EH (cell line): ENCODE results near the gene DNAH3.
A peak's percentile ranks its signal among the peaks of the same experiment; 100 is the strongest.
"Not testable (repeated sequence)": the region's sequence is repeated elsewhere in the genome, so short reads cannot be mapped to it uniquely, and the experiment has no call there.

Experiments used
- DNase-seq: peaks from one replicate; pipeline ENCODE4 v3.0.0-alpha.2; 2015; ENCODE audit warnings: low read depth

DNAH3 gene

GRCh38 chr16:21009815-21010214 lies 140.8 kb downstream of the DNAH3 start:
- DNase-seq = no peak

DNA sequence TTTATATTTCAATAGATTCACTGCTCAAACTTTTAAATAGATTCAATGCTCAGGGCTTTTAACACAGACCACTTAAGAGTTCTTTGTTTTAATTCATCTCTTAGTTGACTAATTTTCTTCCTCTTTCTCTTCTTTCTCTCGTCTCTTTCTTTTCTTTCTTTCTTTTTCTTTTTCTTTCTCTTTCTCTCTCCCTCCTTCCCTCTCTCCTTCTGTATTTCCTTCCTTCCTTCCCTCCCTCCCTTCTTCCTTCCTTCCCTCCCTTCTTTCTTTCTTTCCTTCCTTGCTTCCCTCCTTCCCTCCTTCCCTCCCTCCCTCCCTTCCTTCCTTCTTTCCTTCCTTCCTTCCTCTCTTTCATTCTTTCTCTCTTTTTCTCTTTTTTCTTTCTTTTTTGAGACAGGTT lies 145.6 kb downstream of the DNAH3 start:
- no peak for DNase-seq

GRCh38 chr16:21001262-21001661 lies 149.4 kb downstream of the DNAH3 start:
- peak; percentile 40 for DNase-seq

DNA sequence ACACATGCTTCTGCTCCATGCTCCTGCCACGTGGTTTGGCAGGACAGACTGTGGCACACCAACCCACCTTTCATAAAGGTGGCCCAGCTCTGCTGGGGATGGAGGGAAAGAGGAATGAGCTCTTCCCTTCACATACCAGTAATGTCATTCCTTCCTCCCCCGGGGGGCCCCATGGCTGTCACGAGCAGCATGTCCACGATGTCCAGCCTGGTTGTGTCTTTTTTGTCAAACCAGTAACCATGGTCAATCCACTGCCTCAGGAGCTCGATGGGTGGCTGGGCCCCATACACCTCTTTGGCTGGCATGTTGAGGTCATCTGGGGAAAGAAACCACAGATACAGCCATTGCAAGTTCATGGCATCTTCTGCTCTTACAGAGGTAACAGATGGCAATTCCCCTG lies 153.5 kb downstream of the DNAH3 start:
- no peak for DNase-seq

- DNase-seq = no peak
These were observed 154.9 kb downstream of the DNAH3 start for GRCh38 chr16:20995711-20996110.

DNA sequence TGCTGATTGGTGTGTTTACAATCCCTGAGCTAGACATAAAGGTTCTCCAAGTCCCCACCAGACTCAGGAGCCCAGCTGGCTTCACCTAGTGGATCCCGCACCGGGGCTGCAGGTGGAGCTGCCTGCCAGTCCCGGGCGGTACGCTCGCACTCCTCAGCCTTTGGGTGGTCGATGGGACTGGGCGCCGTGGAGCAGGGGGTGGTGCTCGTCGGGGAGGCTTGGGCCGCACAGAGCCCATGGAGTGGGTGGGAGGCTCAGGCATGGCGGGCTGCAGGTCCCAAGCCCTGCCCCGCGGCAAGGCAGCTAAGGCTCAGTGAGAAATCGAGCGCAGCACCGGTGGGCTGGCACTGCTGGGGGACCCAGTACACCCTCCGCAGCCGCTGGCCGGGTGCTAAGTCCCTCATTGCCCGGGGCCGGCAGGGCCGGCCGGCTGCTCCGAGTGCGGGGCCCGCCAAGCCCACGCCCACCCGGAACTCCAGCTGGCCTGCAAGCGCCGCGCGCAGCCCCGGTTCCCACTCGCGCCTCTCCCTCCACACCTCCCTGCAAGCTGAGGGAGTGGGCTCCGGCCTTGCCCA lies 161.1 kb downstream of the DNAH3 start:
- not testable (repeated sequence) for DNase-seq

- no peak for DNase-seq
These were observed 163.6 kb downstream of the DNAH3 start for GRCh38 chr16:20987049-20987448.

DNA sequence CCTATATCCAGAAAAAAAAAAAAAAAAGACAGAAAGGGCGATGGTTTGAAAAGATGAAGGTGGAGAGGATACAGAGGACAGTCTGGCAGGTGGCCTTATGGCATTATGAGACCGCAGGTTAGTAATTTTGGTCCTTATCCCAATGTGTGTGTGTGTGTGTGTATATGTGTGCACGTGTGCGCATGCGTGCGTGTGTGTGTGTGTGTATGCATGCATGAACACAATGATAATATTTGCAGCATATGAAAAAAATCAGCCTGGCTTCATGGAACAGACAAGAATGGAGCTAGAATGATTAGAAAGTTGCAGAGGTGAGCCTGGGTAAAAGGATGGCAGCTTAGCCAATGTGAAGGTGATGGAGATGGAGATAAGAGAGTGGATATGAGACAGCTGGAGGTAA lies 166.6 kb downstream of the DNAH3 start:
- DNase-seq = no peak

DNA sequence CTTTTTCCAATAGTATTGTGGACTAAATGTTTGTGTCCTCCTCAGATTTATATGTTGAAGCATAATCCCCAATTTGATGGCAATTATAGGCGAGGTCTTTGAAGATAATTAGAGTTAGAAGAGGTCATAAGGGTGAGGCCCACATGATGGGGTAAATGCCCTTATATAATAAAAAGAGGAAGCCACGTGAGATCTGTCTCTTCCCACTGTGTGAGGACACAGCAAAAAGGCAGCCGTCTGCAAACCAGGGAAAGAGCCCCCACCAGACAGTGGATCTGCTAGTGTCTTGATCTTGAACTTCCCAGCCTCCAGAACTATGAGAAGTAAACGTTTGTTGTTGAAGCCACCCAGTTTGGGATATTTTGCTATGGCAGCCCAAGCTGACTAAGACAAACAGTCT lies 174.1 kb downstream of the DNAH3 start:
- no peak for DNase-seq

- not testable (repeated sequence) for DNase-seq
These were observed 177.4 kb downstream of the DNAH3 start for GRCh38 chr16:20973201-20973600.

DNA sequence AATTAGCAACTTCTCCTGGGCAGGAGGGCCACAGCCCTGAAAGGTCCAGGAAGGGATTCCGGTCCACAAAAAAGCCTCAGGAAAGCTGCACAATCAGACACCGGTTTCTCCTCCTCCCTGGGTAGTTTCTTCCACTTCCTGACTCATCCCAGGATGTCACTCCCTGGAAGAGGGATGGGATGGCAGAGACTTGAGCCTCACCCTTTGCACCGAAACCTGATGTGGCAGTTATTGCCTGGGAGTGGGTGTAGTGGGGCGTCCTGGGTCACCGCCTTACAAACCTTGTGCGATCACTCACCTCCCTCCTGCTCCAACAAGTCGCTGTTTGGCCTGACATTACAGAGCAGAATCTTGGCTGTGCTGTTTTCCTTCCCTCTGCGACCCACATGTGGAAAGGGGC lies 179.2 kb downstream of the DNAH3 start:
- DNase-seq = no peak

- no peak for DNase-seq
These were observed 181.3 kb downstream of the DNAH3 start for GRCh38 chr16:20969386-20969785.

GRCh38 chr16:20968765-20969164 lies 181.9 kb downstream of the DNAH3 start:
- DNase-seq = no peak

GRCh38 chr16:20960899-20961298 lies 189.7 kb downstream of the DNAH3 start:
- no peak for DNase-seq

DNA sequence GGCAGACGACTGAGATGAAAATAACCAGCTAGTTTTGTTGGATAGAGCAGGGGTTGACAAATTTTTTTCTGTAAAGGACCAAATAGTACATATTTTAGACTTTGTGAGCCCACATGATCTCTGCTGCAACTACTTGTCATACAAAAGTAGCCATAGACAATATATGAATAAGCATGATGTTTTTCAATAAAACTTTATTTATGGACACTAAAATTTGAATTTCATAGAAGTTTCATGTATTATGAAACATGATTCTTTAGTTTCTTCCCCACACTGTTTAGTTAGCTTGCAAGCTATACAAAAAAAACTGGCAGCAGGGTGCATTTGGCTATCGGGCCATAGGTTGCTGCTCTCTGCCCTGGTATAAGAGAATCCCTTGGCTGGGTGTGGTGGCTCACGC lies 193.5 kb downstream of the DNAH3 start:
- no peak for DNase-seq

DNA sequence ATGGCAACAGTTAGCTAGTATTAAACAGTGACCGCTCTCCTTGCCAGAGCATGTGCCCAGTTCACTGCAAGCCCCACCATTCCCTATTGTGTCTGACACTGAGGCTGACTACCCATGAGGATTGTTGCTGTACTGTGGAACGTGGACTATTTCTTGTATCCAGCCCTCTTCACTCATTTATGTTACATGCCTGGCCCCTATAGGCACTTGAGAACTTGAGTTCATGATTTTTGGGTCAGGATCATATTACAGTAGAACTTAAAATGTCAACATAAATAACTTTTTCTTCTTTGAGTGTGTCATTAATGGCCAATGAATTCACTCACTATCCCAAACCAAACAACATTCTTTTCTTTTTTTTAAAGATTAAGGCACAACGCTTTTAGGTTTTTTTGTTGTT lies 194.3 kb downstream of the DNAH3 start:
- DNase-seq = peak; percentile 55

GRCh38 chr16:20954574-20954973 lies 196.1 kb downstream of the DNAH3 start:
- DNase-seq = no peak

DNA sequence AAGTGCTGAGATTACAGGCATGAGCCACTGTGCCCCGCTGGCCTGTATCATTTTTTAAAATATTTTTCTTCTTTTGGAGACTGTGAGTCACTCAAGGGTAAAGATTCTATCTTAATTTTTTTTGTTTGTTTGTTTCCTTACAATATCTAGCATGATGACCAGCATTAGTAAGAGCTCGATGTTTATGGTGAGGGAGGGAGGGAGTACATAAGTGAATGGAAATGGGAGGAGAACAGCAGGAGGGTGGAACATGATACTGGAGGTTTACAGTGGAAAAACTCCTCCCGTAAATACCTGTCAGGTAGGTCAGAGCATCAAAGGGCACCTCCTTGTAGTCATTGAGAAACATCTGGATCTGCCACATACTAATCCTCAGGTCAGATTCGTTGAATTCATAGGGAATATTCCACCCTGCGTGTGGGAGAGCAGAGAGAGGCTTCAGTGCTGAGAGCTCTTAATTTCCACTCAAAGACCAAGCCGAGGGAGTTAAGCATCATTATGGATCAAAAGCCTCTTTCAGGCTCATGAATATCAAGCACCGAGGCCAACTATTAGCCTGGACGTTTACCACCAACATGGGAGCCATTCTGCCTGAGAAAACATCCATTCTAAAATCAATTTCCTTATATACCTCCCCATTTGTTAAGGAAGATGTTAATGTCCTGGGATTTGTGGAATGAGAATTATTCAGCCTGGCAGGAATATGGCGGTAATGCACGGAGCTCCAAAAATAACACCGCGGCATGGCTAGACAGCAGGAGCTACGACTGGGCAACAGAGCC lies 198.3 kb downstream of the DNAH3 start:
- no peak for DNase-seq

DNA sequence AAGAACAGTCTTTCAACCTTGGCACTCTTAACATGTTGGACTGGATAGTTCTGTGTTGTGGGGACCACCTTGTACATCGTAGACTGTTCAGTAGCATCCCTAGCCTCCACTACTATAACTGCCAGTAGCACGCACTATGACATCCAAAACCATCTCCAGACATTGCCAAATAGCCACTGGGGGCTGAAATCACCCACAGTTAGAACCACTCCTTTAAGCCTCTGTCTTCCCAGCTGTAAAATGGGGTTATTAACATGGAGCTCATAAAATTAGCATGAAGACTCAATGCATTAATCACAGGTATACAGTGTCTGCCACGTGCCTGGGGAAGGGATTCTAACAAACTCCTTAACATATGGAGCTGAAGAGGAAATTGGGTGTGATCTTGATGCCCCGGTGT lies 200.4 kb downstream of the DNAH3 start:
- DNase-seq = no peak

- no peak for DNase-seq
These were observed 201.0 kb downstream of the DNAH3 start for GRCh38 chr16:20949660-20950059.

GRCh38 chr16:20948444-20948843 lies 202.2 kb downstream of the DNAH3 start:
- no peak for DNase-seq

DNA sequence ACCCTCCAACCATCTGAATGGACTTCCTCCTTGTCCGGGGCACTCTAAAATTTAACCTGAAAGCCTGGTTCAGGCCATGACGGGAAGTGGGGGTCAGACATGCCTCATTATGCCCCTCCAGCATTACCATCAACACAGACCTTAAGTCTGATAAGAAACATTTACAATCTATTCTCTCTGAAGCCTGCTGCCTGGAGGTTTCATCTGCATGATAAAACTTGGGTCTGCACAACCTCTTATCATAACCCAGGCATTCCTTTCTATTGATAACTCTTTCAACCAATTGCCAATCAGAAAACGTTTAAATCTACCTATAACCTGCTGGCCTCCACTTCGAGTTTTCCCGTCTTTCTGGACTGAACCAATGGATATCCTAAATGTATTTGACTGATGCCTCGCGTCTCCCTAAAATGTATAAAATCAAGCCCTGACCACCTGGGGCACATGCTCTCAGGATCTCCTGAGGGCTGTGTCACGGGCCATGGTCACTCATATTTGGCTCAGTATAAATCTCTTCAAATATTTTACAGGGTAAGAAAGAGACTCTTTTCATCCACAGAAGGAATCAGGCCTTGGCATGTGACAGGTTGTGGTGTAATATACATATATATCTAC lies 204.5 kb downstream of the DNAH3 start:
- no peak for DNase-seq

- DNase-seq = not testable (repeated sequence)
These were observed 205.1 kb downstream of the DNAH3 start for GRCh38 chr16:20945575-20945875.
